WTC11 (cell line): Measurements from ENCODE around the gene PROZ.

ENCODE experiments used
- ATF2 ChIP-seq: sonication (generic); formaldehyde crosslinking; IDR thresholded peaks from 2 replicates; pipeline ENCODE4 v1.8.1; 2022; ENCODE audit warnings: low read depth, missing genetic modification reagents, borderline replicate concordance
- CTCF ChIP-seq: fragments of 200-600 bp; IDR thresholded peaks from 2 replicates; pipeline ENCODE4 v1.8.0; 2022; ENCODE audit warnings: antibody characterized with exemption
- ELF4 ChIP-seq: sonication (generic); formaldehyde crosslinking; IDR thresholded peaks from 2 replicates; pipeline ENCODE4 v1.8.1; 2022; ENCODE audit warnings: low read depth, mild to moderate bottlenecking, moderate library complexity, missing genetic modification reagents
- FOXJ3 ChIP-seq: sonication (generic); formaldehyde crosslinking; IDR thresholded peaks from 2 replicates; pipeline ENCODE4 v1.9.0; 2021; ENCODE audit warnings: missing genetic modification reagents, mild to moderate bottlenecking, borderline replicate concordance
- MLX ChIP-seq: sonication (generic); formaldehyde crosslinking; IDR thresholded peaks from 2 replicates; pipeline ENCODE4 v1.8.1; 2023; ENCODE audit warnings: mild to moderate bottlenecking, missing genetic modification reagents, moderate library complexity
- TEAD1 ChIP-seq: sonication (generic); formaldehyde crosslinking; IDR thresholded peaks from 2 replicates; pipeline ENCODE4 v1.8.0; 2022; ENCODE audit warnings: mild to moderate bottlenecking, missing genetic modification reagents
- ZNF416 ChIP-seq: fragments of 250-450 bp; sonication (Bioruptor Pico); IDR thresholded peaks from 2 replicates; pipeline ENCODE4 v1.9.0; 2021; ENCODE audit warnings: mild to moderate bottlenecking, inconsistent platforms
- TF ChIP-seq, protein P1 (sequence below): sonication (generic); formaldehyde crosslinking; conservative IDR thresholded peaks from 2 replicates; pipeline ENCODE4 v1.8.1; 2022; ENCODE audit warnings: mild to moderate bottlenecking, missing genetic modification reagents
- TF ChIP-seq, protein P2 (sequence below): fragments of 250-450 bp; sonication (Bioruptor Pico); IDR thresholded peaks from 2 replicates; pipeline ENCODE4 v2.1.2; 2022; ENCODE audit warnings: mild to moderate bottlenecking, moderate library complexity
- TF ChIP-seq, protein P3 (sequence below): sonication (generic); formaldehyde crosslinking; IDR thresholded peaks from 2 replicates; pipeline ENCODE4 v1.8.0; 2023; ENCODE audit warnings: missing genetic modification reagents, mild to moderate bottlenecking, borderline replicate concordance

DNA sequence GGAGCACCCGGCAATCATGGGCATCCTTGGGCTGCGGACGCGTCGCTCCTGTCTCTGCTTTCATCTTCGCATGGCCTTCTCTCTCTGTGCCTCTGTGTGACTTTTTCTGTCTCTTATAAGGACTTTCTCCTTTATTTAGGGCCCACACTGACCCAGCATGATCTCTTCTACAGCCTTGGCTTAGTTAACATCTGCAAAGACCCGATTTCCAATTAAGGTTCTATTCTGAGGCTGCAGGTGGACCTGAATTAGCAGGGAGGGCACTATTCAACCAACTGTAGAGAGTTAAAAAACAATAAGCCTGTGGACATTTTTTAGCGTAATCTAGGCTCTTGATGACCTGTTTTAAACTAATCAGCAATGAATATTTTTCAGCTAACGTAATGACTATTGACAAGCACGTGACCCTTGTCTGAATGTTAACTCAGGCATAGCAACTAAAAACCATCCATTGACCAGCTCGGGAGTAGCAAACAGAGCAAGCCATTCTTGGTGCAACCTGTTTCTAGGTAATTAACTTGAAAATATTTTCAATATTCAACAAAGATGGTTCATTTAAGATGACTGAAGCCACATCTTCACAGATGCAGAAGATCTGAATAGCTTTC, 20.7 kb upstream of the PROZ start:
- TF ChIP-seq CTCF (no peak), TEAD1 (no peak), ZNF416 (no peak), FOXJ3 (CRISPR knock-in tag) (no peak), ATF2 (no peak), ELF4 (CRISPR knock-in tag) (no peak), MLX (no peak)
- TF ChIP-seq, protein P1, sequence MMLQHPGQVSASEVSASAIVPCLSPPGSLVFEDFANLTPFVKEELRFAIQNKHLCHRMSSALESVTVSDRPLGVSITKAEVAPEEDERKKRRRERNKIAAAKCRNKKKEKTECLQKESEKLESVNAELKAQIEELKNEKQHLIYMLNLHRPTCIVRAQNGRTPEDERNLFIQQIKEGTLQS (CRISPR knock-in tag), result no peak
- TF ChIP-seq, protein P2, sequence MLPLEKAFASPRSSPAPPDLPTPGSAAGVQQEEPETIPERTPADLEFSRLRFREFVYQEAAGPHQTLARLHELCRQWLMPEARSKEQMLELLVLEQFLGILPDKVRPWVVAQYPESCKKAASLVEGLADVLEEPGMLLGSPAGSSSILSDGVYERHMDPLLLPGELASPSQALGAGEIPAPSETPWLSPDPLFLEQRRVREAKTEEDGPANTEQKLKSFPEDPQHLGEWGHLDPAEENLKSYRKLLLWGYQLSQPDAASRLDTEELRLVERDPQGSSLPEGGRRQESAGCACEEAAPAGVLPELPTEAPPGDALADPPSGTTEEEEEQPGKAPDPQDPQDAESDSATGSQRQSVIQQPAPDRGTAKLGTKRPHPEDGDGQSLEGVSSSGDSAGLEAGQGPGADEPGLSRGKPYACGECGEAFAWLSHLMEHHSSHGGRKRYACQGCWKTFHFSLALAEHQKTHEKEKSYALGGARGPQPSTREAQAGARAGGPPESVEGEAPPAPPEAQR (CRISPR knock-in tag), result no peak
- TF ChIP-seq, protein P3, sequence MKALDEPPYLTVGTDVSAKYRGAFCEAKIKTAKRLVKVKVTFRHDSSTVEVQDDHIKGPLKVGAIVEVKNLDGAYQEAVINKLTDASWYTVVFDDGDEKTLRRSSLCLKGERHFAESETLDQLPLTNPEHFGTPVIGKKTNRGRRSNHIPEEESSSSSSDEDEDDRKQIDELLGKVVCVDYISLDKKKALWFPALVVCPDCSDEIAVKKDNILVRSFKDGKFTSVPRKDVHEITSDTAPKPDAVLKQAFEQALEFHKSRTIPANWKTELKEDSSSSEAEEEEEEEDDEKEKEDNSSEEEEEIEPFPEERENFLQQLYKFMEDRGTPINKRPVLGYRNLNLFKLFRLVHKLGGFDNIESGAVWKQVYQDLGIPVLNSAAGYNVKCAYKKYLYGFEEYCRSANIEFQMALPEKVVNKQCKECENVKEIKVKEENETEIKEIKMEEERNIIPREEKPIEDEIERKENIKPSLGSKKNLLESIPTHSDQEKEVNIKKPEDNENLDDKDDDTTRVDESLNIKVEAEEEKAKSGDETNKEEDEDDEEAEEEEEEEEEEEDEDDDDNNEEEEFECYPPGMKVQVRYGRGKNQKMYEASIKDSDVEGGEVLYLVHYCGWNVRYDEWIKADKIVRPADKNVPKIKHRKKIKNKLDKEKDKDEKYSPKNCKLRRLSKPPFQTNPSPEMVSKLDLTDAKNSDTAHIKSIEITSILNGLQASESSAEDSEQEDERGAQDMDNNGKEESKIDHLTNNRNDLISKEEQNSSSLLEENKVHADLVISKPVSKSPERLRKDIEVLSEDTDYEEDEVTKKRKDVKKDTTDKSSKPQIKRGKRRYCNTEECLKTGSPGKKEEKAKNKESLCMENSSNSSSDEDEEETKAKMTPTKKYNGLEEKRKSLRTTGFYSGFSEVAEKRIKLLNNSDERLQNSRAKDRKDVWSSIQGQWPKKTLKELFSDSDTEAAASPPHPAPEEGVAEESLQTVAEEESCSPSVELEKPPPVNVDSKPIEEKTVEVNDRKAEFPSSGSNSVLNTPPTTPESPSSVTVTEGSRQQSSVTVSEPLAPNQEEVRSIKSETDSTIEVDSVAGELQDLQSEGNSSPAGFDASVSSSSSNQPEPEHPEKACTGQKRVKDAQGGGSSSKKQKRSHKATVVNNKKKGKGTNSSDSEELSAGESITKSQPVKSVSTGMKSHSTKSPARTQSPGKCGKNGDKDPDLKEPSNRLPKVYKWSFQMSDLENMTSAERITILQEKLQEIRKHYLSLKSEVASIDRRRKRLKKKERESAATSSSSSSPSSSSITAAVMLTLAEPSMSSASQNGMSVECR (CRISPR knock-in tag), result no peak
